HG03066 (cell line): ENCODE results near the gene FBN2.
"Not testable (repeated sequence)": the region's sequence is repeated elsewhere in the genome, so short reads cannot be mapped to it uniquely, and the experiment has no call there.

Source experiments
- ATAC-seq: cut with Tn5 transposase; IDR thresholded peaks from one replicate; pipeline ENCODE4 v1.9.1; 2021; ENCODE audit warnings: low read depth; ENCODE audit not compliant: unreplicated experiment

Gene FBN2

GRCh38 chr5:128329386-128329939 is 208.6 kb downstream of the FBN2 start:
- ATAC-seq: no peak

- ATAC-seq: no peak
These were observed 209.6 kb downstream of the FBN2 start for GRCh38 chr5:128328446-128328845.

DNA sequence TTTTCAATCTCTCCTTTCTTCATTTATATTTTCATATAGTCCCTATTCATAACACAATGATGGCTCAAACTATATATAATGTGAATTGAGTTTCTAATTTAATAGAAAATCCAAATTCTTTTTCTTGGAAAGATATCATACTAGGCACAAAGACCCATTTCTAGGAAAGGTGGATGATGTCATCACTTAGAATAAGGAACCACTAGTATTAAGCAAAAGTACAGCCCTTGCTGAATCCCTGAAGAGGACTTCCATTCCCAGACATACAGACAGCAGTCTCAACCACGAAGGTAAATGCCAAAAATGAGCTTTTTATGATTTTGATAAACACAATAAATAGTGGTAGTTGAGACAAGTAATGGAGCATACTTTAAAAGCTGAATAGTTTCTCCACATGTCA is 210.0 kb downstream of the FBN2 start:
- no peak for ATAC-seq

- not testable (repeated sequence) for ATAC-seq
These were observed 216.6 kb downstream of the FBN2 start for GRCh38 chr5:128321418-128321817.

DNA sequence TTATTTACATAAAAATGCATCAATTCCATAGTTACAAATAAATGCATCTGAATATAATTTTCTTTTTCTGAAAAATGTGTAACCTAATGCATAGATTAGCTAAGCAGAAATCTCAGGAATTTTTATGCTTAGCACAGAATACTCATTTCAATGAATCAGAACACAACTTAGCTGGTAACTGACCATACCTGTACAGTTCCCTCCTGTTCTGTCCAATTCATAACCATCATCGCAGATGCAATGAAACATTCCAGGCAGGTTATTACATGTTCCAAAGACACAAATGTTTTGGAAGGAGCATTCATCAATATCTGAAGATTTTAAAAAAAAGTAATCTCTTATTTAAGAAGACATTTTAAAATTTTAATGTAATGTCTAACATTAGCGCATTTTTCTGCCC is 219.4 kb downstream of the FBN2 start:
- ATAC-seq: no peak

DNA sequence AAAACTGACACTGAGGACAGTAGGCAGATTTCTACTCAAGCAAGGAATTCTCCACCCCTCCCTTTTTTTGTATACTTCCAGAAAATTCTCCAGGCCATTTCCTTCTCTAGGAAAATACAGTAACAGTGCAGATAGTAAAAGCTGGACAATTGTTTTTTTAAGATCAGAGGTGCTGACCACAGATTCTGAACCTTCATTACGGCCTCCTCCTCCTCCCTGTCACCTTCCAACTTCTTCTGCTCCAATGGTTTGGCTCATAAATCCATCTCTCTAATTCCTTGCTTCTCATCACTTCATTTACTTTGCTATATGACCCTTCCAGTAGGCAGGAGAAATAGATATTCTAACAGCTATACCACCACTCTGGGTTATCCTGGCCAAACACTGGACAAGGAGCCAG is 220.6 kb downstream of the FBN2 start:
- no peak for ATAC-seq

GRCh38 chr5:128315671-128316070 is 222.4 kb downstream of the FBN2 start:
- ATAC-seq: no peak

GRCh38 chr5:128305341-128305740 is 232.7 kb downstream of the FBN2 start:
- no peak for ATAC-seq

- ATAC-seq: no peak
These were observed 233.3 kb downstream of the FBN2 start for GRCh38 chr5:128304791-128305190.

DNA sequence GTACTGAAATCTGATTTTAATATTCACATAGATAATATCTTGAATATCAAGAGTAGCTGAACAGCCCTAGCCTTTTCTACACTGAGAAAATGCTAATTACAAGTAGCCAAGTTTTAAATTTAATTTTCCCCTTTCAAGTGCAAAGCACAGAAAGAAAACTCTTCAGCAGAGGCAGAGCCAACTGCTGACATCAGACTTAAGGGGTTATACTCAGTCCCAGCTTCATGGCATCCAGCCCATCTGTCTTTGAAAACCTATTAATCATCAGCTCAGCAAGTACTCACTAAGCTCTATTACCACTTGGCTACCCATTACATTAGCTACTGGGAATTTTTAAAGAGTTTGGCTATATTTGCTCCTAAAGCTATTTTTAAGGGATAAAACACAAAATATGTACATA is 234.0 kb downstream of the FBN2 start:
- ATAC-seq: no peak

DNA sequence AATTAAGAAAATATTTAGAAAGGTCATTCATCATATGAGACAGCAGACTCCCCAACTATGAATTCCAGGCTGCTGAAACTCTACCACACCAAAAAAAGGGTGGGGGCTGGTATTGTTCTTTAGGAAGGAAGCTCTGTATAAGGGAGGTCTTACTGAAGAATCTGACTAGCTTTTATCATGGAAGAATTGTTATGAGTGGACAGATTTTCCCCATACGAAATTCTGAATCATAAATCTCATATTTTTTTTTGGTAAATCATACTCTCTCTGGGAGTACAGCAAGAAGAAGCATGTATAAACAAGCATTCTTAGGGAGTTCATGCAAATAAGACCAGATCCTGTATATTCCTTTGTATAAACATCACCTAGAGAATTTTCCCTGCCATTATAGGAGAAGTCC is 234.5 kb downstream of the FBN2 start:
- ATAC-seq: no peak

DNA sequence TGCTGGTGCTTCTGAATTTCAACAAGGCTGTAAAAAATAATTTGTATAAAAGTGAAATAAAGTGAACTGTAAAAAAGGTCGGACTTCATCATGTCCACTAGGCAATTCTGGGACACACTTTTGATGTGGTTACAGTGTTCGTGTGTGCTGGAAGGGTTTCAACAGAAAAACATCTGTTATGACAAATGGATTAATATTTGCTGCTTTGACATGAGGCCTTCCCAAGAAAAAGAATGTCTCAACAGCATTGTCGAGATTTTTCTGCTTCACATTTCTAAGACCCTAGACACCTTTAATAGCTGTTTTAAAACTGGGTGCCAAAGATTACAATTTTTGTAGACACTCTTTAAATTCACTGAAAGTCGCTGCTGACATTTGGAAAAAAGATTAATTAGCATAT is 237.9 kb downstream of the FBN2 start:
- ATAC-seq: no peak

GRCh38 chr5:128290152-128290858 is 247.7 kb downstream of the FBN2 start:
- no peak for ATAC-seq

DNA sequence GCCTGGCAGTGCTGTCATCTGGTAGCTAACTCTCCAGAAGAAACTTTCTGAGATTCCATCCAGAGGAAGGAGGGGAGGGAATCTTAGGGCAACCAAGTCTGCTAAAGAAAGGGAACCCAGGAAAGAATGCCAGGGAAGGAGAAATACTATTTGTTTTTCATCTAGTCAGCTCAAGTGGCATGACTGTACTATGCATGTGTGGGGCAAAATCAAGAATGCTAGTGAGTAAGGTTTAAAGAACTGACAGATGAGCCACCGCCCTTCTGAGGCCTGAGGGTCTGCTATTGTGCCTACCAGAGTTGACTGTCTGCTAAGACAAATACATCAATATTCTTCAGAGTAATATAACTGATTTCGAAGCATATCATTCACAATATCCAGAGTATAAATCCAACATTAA is 250.3 kb downstream of the FBN2 start:
- ATAC-seq: no peak

DNA sequence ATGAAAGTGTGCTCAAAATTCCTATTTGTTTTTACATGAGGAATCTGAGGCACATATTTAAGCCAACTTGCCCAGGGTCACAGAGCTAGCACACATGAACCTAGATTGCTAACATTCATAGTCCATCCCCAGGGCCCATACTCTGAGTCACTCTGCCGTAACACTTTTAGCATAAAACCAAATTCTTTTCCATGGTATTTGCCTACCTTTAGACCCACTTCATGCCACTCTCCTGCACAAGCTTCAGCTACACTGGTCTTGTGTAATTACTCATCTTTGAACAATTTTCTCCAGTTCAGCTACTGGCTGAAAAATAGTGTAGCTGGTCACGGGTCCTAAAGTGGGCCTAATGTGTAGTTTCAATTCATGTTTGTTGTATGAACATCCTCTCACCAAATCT is 253.8 kb downstream of the FBN2 start:
- ATAC-seq: no peak

- ATAC-seq: no peak
These were observed 258.7 kb downstream of the FBN2 start for GRCh38 chr5:128279345-128279744.

- ATAC-seq: no peak
These were observed 261.4 kb downstream of the FBN2 start for GRCh38 chr5:128276537-128277216.

DNA sequence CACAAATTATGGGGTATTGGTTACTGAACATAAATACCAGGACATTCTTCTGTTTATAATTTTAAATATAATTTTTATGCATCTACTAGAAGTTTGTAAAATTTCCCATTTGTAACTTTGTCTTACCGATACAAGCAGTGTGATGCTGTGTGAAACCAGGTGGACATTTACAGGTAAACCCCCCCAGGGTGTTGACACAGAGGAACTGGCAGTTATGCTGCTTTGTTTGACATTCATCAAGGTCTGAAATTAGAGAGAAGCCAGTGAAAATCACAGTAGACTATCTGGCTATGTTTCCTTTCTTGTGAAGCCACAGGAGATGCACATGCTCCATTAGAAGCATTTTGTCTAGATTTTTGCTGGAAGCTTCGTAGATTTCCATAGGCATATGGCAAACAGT is 263.6 kb downstream of the FBN2 start:
- ATAC-seq: no peak

DNA sequence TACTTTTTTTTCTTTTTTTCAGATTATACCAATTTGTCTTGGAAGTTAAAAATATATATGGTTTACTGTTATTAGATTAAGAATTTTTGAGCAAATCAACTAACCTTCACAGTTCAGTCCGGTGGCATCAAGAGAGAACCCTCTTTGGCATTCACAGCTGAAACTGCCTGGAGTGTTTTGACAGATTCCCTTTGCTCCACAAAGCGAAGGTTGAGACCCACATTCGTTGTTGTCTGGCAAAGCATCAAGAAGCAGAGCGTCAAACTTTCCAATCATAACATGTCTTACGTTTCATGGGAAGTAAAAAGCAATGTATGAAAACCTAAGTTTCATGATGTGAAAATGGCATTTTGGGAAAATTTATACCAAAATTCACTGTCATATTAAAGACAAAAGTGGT is 264.3 kb downstream of the FBN2 start:
- no peak for ATAC-seq

DNA sequence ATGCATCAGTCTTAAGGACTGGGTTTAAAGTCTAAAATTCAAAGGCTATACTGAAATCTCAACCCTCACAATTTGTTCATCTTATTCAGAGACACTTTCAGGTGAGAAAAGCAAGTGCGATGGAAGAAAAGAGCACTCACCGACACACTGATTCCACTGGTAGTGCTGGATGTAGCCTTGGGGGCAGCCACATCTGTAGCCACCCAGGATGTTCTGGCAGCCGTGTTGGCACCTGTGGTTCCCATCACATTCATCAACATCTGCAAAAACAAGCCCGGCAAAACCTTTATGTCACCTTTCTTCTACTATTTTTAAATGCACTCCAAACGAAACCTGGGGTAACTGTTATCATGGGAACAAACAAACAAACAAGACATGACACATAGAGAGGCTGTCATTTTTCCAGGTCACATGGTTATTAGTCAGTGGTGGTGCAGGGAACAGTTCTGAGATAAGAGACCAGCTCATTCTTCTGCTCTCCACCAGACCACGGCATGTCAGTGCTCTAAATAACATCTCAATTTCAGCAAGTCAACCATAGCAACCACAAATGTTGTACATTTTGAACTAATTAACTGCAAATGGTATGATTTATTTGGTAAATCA is 266.1 kb downstream of the FBN2 start:
- no peak for ATAC-seq

DNA sequence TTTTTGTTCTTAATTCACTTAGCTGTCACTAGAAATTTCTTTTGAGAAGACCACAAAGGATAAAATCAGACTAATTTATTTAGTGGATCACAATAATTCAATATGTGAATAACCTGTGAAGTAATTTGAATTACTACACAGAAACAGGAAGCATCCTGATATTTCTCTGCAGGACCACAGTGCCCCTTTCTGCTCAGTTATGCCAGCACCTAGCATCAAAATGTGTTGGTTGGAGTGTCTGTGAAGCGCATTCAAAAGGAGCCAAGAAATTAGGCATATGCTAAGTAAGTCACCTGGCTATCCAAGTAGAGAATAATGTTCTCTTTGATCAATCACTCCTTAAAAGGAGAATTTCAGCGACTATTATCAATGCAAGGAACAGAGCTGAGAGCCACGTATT is 267.0 kb downstream of the FBN2 start:
- ATAC-seq: no peak
